Measurements from ENCODE around the gene DHRS13. TPM values are rescaled to one million over a fixed set of nuclear protein-coding genes. Genes with fewer than 3 reads are reported as not detected.
A peak's percentile ranks its signal among the peaks of the same experiment; 100 is the strongest.

Gene DHRS13
- total RNA-seq (1 to 10 TPM; 3.2 to 8.4 (median 3.9) TPM), polyA plus RNA-seq (10 to 100 TPM in 1 of 3 donors, 1 to 10 TPM in 2; 2.1 to 15.0 (median 3.0) TPM)

DNA sequence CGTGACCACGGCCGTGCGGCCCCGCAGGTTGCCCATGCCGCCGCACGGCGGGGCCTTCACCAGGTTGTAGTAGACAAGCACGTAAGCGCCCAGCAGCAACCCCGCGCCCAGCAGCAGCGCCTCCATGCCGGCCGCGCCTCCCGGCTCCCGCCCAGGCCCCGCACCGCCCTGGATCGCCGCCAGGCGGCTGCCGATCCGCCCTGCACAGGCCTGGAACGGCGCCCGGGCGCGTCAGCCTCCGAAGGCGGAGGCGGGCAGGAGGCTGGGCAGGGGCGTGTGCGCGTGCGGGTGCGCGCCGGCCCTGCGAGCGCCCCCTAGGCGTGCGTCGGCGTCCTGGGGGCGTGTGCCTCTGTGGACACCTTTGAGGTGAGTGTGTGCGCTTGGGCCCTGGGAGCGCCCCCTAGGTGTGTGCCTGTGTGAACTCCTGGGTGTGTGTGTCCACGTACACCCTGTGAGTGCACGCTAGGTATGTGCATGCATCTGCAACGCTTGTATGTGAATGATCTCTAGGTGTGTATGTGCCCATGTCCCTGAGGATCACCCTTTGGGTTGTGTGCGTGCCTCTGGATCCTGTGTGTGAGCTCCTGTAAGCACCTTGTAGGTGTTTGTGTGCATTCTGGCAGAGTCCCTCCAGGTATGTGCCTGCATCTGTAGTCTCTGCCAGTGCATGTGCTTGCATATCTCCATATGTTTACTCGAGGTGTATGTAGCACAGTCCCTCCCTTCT lies at the start of gene DHRS13:
TSS of gene DHRS13 (minus strand) at position 261 of the 727 bp plus-strand sequence. CDS start at position 126, 135 bp downstream.
- DNase-seq: peak; percentile 91
- Histone ChIP-seq H3K27me3 (no peaks in the 10 kb centered on the region), H3K27ac (peak within 1 kb of the TSS; percentile 82 to 91 (median 86)), H3K4me3 (peak within 1 kb of the TSS; percentile 45 to 82 (median 74)), H3K9me3 (no peaks in the 10 kb centered on the region), H3K4me1 (peaks cover 0 to 45% (median 41%) of the 10 kb centered on the region in 4 donors), H3K36me3 (peaks cover 4 to 23% (median 14%) of the 10 kb centered on the region in 4 donors)
- WGBS, 2 donors: 0 to 1% methylated on average over 55 of the region's 55 CpGs
- TF ChIP-seq CTCF (IDR thresholded peaks at IDR 0.05) (peak; percentile 28 to 81 (median 54)), POLR2AphosphoS5 (IDR thresholded peaks at IDR 0.05) (peak in 1 of 4 donors; percentile 20), EP300 (IDR thresholded peaks at IDR 0.05) (no peak), POLR2A (IDR thresholded peaks at IDR 0.05) (no peak)
- intact Hi-C loops (cut with DNase I): no loop called here

- DNase-seq: peak; percentile 99
- intact Hi-C loops (cut with DNase I): loop anchor here (2.0 to 5.0 kb wide), 3 partner anchors 55 to 615 kb away; partner anchors contain the start of genes FLOT2, IFT20, NEK8 and TNFAIP1
These were observed 49.4 kb upstream of the DHRS13 start for GRCh38 chr17:28951991-28952975.

GRCh38 chr17:28951428-28951990 lies 48.6 kb upstream of the DHRS13 start, which contains the start of gene PHF12:
Gene PHF12, minus strand, starts transcription at chr17:28951518. Its CDS starts 558 bp downstream, at chr17:28950960.
- intact Hi-C loops (cut with DNase I): loop anchor here (2.0 to 5.0 kb wide), 3 partner anchors 55 to 614 kb away; partner anchors contain the start of genes FLOT2, IFT20, NEK8 and TNFAIP1
- Histone ChIP-seq H3K27ac (peak within 1 kb of the TSS; percentile 94 to 99 (median 98)), H3K4me1 (peaks cover 0 to 35% (median 22%) of the 10 kb centered on the region in 4 donors), H3K4me3 (peak within 1 kb of the TSS; percentile 92 to 96 (median 95)), H3K9me3 (no peaks in the 10 kb centered on the region), H3K36me3 (no peaks in the 10 kb centered on the region), H3K27me3 (no peaks in the 10 kb centered on the region)
- peak; percentile 100 for DNase-seq
- no peak for TF ChIP-seq CTCF (IDR thresholded peaks at IDR 0.05)
- TF ChIP-seq POLR2AphosphoS5 (IDR thresholded peaks at IDR 0.05): peak; percentile 93 to 97 (median 96)
- TF ChIP-seq EP300 (IDR thresholded peaks at IDR 0.05): no peak
- peak; percentile 63 to 88 for TF ChIP-seq POLR2A (IDR thresholded peaks at IDR 0.05)
- 0% methylated on average over 51 of the region's 51 CpGs for WGBS, 2 donors

More at GRCh38 chr17:28951991-28952975, 49.4 kb upstream of the DHRS13 start:
- WGBS, 2 donors: 4 to 6% methylated on average over 36 of the region's 36 CpGs
- Histone ChIP-seq H3K4me1 (peaks cover 0 to 27% (median 14%) of the 10 kb centered on the region in 4 donors), H3K9me3 (no peaks in the 10 kb centered on the region), H3K36me3 (no peaks in the 10 kb centered on the region), H3K27ac (peak overlapping the region; percentile 90 to 97 (median 94)), H3K27me3 (no peaks in the 10 kb centered on the region), H3K4me3 (peak overlapping the region; percentile 40 to 96 (median 74))
- peak in 2 of 4 donors; percentile 25 to 87 for TF ChIP-seq POLR2AphosphoS5 (IDR thresholded peaks at IDR 0.05)
- TF ChIP-seq EP300 (IDR thresholded peaks at IDR 0.05): peak in 1 of 4 donors; percentile 52
- peak in 1 of 2 donors; percentile 4 for TF ChIP-seq POLR2A (IDR thresholded peaks at IDR 0.05)
- no peak for TF ChIP-seq CTCF (IDR thresholded peaks at IDR 0.05)

Measured in sigmoid colon (tissue), 7 donors.